Retinal pigment epithelial cell (primary cell): ENCODE measurements around the gene HACD2.

Experiments
- DNase-seq: peaks from one replicate; pipeline ENCODE4 v3.0.0-alpha.2; 2010; ENCODE audit warnings: low read depth
- H3K4me3 ChIP-seq: 2 replicates; pipeline ENCODE4 v1.5.1; 2011; ENCODE audit warnings: mild to moderate bottlenecking, low read length, control low read depth, moderate library complexity
- TF ChIP-seq, protein P1 (sequence below): conservative IDR thresholded peaks from 2 replicates; pipeline ENCODE4 v1.5.1; 2011; ENCODE audit warnings: low read depth, low read length, control low read depth, inconsistent platforms

Gene HACD2

GRCh38 chr3:123568034-123568433, 16.8 kb downstream of the HACD2 start:
- no peak overlapping the region for H3K4me3 ChIP-seq
- TF ChIP-seq, protein P1, sequence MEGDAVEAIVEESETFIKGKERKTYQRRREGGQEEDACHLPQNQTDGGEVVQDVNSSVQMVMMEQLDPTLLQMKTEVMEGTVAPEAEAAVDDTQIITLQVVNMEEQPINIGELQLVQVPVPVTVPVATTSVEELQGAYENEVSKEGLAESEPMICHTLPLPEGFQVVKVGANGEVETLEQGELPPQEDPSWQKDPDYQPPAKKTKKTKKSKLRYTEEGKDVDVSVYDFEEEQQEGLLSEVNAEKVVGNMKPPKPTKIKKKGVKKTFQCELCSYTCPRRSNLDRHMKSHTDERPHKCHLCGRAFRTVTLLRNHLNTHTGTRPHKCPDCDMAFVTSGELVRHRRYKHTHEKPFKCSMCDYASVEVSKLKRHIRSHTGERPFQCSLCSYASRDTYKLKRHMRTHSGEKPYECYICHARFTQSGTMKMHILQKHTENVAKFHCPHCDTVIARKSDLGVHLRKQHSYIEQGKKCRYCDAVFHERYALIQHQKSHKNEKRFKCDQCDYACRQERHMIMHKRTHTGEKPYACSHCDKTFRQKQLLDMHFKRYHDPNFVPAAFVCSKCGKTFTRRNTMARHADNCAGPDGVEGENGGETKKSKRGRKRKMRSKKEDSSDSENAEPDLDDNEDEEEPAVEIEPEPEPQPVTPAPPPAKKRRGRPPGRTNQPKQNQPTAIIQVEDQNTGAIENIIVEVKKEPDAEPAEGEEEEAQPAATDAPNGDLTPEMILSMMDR = no peak
- DNase-seq = no peak

DNA sequence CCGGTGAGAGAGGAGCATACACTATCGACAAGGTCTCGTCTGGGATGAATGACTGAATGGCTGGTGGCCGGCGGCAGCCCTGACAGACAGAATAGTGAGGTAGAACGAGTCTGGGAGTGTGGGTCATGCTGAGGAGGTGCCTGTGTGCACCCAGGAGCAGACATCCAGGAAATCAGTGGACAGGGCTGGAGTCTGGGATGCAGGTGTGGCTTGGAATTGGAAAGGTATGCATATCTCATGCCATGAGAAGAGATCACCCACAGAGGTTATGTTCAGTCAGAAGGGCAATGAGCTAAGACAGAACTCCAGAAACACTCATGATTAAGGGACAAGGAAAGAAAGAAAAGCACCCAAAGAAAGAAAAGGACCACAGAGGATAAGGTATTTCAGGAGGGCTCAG, 20.8 kb downstream of the HACD2 start:
- H3K4me3 ChIP-seq = no peak overlapping the region
- TF ChIP-seq, protein P1 = no peak
- DNase-seq = no peak

- no peak overlapping the region for H3K4me3 ChIP-seq
- TF ChIP-seq, protein P1 = no peak
- no peak for DNase-seq
Observed at GRCh38 chr3:123562547-123562946, 22.3 kb downstream of the HACD2 start.

DNA sequence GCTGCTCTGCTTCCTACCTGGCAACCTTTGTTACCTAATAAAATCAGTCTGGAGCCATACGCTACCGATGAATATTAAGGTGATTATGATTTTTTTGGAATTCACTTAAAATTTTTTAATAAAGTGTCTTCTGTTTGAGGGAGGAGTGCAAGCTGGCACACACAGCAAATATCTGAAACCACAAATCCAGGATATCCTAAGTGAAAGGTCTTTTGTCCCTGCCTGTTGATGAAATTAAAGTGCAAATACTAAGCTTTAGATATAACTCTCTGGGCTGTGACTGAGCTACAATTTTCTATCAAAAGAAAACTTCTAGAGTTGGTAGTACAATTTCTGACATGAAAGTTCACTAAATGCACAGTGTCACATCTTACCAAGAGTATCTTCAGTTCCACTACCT, 23.7 kb downstream of the HACD2 start:
- no peak for DNase-seq
- TF ChIP-seq, protein P1 = no peak
- H3K4me3 ChIP-seq = no peak overlapping the region

DNA sequence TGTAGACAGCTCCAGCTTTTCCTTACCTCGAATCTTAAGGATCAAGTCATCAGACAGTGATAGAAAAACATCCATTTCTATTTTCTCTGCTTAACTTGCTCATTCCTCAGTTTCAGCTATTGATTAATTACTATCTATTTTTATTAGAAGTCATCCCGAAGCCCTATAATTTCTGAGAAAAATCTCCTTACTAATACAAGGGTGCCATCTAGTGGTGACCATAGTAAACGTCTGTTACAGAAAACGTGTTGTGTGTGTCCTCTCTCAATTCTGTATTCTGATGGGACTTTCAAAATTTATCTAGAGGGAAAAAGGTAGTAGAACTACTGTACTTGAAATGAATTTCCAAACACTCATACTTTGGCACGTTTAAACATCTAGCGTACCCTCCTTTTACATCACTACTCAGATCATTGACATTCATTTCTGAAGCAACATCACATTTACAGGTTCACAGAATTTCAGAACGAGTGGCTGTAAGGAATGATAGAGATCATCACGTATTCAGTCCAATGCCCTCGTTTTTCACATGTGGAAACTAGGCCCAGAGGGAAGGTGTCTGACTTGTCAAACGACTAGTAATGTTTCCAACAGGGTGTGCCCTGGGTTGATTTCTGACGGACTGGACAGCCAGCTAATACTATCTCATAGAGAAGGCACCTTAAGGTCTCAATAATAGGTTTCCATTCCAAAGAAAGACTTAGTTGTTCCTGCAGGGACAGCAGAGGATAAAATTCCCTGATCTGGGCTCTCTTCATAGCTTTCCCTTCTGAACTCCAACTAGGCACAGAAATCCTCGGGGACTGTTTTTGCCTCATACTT, 25.6 kb downstream of the HACD2 start:
- no peak overlapping the region for H3K4me3 ChIP-seq
- TF ChIP-seq, protein P1 = peak; percentile 68
- peak; percentile 9 for DNase-seq

- H3K4me3 ChIP-seq = no peak overlapping the region
- DNase-seq = no peak
- TF ChIP-seq, protein P1 = no peak
Observed at GRCh38 chr3:123553536-123553935, 31.3 kb downstream of the HACD2 start.

DNA sequence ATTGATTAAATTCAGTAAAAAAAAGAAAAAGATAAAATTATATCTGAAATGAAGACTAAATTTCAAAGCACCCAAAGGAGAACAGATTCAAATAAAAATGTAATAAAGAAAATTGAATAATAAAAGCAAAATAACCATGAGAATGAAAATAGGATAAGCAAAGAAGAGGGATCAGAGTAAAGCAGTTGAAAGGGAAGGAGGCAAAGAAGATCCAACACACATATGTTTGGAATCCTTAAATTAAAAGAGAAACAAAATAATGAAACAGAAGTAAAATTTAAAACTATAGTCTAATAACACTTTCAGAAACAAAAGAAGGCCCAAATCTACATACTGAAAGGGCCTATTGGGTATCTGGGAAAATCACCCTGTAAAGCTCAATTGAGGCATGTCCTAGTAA, 32.1 kb downstream of the HACD2 start:
- TF ChIP-seq, protein P1 = no peak
- DNase-seq = no peak
- no peak overlapping the region for H3K4me3 ChIP-seq
